Gastrocnemius medialis (tissue), 4 donors: ENCODE results near the gene FGA.

Source experiments
- CTCF ChIP-seq, 5 experiments: fragments of 450-650 bp in 3 of 5; fragments of 200-600 bp in 2 of 5; sonication (generic) in 2 of 5; IDR thresholded peaks in 4 of 5; conservative IDR thresholded peaks in 1 of 5; 1 replicate in 4 of 5; 2 replicates in 1 of 5; pipeline ENCODE4 v1.5.1; 2016 to 2019; ENCODE audit warnings: antibody characterized with exemption in 5 of 5, mild to moderate bottlenecking in 3 of 5, moderate library complexity in 3 of 5
- POLR2A ChIP-seq, 2 donors: fragments of 450-650 bp; IDR thresholded peaks; one replicate each; pipeline ENCODE4 v1.6.1; 2017; ENCODE audit warnings: antibody characterized with exemption in 2 of 2, mild to moderate bottlenecking in 2 of 2, moderate library complexity in 2 of 2

- TF ChIP-seq CTCF (IDR thresholded peaks at IDR 0.05 in 4 of 5, conservative IDR thresholded peaks at IDR 0.05 in 1 of 5) (no peak), POLR2A (IDR thresholded peaks at IDR 0.05) (no peak)
These were observed 13.2 kb downstream of the FGA start for GRCh38 chr4:154577324-154577723.
